Bronchial epithelial cell (primary cell): ENCODE measurements around the gene KRT72. TPM values are rescaled to one million over a fixed set of nuclear protein-coding genes. Genes with fewer than 3 reads are reported as not detected.

Experiments
- DNase-seq: peaks from one replicate; pipeline ENCODE4 v3.0.0-alpha.2; 2010; ENCODE audit warnings: low read depth
- FAIRE-seq: peaks from 2 replicates; lab custom pipeline; 2011; peaks lifted over from hg19 to GRCh38; lab: Jason Lieb, UNC
- H3K27me3 ChIP-seq: 2 replicates; pipeline ENCODE4 v1.5.1; 2011; ENCODE audit warnings: low read length; ENCODE audit not compliant: control insufficient read depth, insufficient read depth
- H3K36me3 ChIP-seq: 2 replicates; pipeline ENCODE4 v1.5.1; 2011; ENCODE audit warnings: low read length; ENCODE audit not compliant: control insufficient read depth, insufficient read depth
- H3K4me3 ChIP-seq: 2 replicates; pipeline ENCODE4 v1.5.1; 2011; ENCODE audit warnings: mild to moderate bottlenecking, low read depth, low read length, control low read depth
- total RNA-seq: library from RNA; depleted of rRNA; stranded (reverse); fragments of >200 nt; gene quantifications from 2 replicates; pipeline ENCODE4 v1.2.1, GENCODE V29; 2014
- TF ChIP-seq, protein P1 (sequence below): IDR thresholded peaks from 2 replicates; pipeline ENCODE4 v1.5.1; 2011; ENCODE audit warnings: mild to moderate bottlenecking, moderate library complexity, low read length, control low read depth, inconsistent platforms; ENCODE audit not compliant: insufficient read depth, severe bottlenecking

KRT72 gene
- total RNA-seq, 1 donor from 2014 or later, result not detected

- TF ChIP-seq, protein P1, sequence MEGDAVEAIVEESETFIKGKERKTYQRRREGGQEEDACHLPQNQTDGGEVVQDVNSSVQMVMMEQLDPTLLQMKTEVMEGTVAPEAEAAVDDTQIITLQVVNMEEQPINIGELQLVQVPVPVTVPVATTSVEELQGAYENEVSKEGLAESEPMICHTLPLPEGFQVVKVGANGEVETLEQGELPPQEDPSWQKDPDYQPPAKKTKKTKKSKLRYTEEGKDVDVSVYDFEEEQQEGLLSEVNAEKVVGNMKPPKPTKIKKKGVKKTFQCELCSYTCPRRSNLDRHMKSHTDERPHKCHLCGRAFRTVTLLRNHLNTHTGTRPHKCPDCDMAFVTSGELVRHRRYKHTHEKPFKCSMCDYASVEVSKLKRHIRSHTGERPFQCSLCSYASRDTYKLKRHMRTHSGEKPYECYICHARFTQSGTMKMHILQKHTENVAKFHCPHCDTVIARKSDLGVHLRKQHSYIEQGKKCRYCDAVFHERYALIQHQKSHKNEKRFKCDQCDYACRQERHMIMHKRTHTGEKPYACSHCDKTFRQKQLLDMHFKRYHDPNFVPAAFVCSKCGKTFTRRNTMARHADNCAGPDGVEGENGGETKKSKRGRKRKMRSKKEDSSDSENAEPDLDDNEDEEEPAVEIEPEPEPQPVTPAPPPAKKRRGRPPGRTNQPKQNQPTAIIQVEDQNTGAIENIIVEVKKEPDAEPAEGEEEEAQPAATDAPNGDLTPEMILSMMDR, result no peak
- H3K36me3 ChIP-seq, result no peaks in the 10 kb centered on the region
- DNase-seq (no peak), FAIRE-seq (no peak)
- no peak overlapping the region for H3K4me3 ChIP-seq
- H3K27me3 ChIP-seq, result peaks cover 3% of the 10 kb centered on the region
Observed at GRCh38 chr12:52587563-52587962, 13.7 kb downstream of the KRT72 start.

GRCh38 chr12:52585946-52586345, 15.3 kb downstream of the KRT72 start:
- TF ChIP-seq, protein P1, result no peak
- H3K4me3 ChIP-seq, result no peak overlapping the region
- H3K36me3 ChIP-seq, result no peaks in the 10 kb centered on the region
- no peak for FAIRE-seq
- no peak for DNase-seq
- H3K27me3 ChIP-seq, result no peaks in the 10 kb centered on the region

- DNase-seq, result no peak
- no peak for FAIRE-seq
- TF ChIP-seq, protein P1, result no peak
- H3K27me3 ChIP-seq, result no peaks in the 10 kb centered on the region
- no peak overlapping the region for H3K4me3 ChIP-seq
- H3K36me3 ChIP-seq, result no peaks in the 10 kb centered on the region
Observed at GRCh38 chr12:52585066-52585465, 16.2 kb downstream of the KRT72 start.

DNA sequence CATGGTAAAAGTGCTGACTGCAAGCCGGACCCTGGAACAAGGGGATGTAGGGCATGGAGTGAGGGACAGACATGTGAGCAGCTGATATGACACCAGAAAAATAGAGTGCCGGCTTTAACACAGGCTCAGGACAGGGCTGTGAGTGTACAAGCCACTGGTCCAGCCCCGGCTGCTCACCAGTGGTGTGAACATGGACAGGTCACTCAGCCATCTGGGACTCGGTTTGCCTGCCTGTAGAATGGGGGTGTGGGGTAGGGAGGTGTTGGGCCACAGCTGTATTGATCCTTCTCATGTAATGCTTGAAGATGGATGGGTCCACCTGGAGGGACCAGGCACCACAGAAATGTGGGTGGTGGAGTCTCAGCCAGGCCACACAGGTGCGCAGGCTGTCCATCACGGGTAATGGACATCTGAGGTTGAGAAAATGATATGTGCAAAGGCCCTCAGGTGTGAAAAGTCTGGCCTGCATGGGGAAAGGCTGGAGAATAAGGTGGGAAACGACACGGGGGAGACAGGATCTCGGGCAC, 17.0 kb downstream of the KRT72 start:
- Histone ChIP-seq H3K27me3 (no peaks in the 10 kb centered on the region), H3K36me3 (no peaks in the 10 kb centered on the region), H3K4me3 (no peak overlapping the region)
- FAIRE-seq, result peak; percentile 79
- no peak for DNase-seq
- TF ChIP-seq, protein P1, result no peak

- Histone ChIP-seq H3K27me3 (no peaks in the 10 kb centered on the region), H3K4me3 (no peak overlapping the region), H3K36me3 (no peaks in the 10 kb centered on the region)
- FAIRE-seq (peak; percentile 7), DNase-seq (peak; percentile 96)
- TF ChIP-seq, protein P1, result peak; percentile 84
Observed at GRCh38 chr12:52582971-52583456, 18.2 kb downstream of the KRT72 start.

- FAIRE-seq, result no peak
- DNase-seq, result no peak
- Histone ChIP-seq H3K4me3 (no peak overlapping the region), H3K27me3 (no peaks in the 10 kb centered on the region), H3K36me3 (no peaks in the 10 kb centered on the region)
- TF ChIP-seq, protein P1, result no peak
Observed at GRCh38 chr12:52582486-52582885, 18.8 kb downstream of the KRT72 start.
